Superior temporal gyrus (tissue), 1 donor: ENCODE measurements around the gene CCDC190.
"Not testable (repeated sequence)": the region's sequence is repeated elsewhere in the genome, so short reads cannot be mapped to it uniquely, and the experiment has no call there.

Source experiments
- DNase-seq: peaks from one replicate; pipeline ENCODE4 v3.0.0-alpha.2; 2016; ENCODE audit errors: extremely low spot score

Gene CCDC190

GRCh38 chr1:162835157-162835899 is 25.6 kb downstream of the CCDC190 start:
- DNase-seq = peak; percentile 45

GRCh38 chr1:162832470-162832869 is 28.5 kb downstream of the CCDC190 start:
- DNase-seq = no peak

GRCh38 chr1:162829268-162829667 is 31.7 kb downstream of the CCDC190 start:
- DNase-seq = no peak

DNA sequence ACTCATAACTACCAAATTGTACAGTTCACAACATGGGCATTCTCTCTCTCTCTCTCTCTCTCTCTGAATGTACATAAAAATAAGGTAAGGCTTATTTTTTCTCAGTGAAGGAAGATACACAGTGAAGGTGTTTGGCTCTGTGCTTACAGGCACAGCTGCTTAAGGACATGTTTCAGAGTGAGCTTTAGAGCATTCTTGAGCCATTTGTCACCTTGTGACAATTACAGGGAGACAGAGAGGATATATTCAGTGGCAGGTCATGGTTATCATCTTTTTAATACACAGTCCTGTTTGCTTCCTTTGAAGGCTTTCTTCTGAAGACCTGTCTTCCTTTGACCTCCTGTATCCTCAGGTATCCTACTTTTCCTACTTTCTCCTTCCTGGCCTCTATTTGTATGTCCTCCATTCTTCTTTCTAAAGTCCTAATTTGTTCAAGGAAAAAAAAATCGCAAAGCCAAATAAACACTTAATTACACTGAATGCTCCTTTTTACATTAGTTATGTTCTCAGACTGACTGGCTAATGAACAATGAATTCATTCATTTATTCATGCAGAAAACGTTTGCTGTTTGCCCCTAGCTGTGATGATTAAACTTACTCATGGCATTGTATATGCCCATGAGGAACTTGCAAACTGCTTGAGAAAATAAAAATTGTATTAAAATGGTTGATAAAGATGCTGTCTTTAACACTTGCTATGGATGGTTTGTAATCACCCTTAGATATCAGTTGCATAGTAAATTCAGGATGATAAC is 37.0 kb downstream of the CCDC190 start:
- no peak for DNase-seq

DNA sequence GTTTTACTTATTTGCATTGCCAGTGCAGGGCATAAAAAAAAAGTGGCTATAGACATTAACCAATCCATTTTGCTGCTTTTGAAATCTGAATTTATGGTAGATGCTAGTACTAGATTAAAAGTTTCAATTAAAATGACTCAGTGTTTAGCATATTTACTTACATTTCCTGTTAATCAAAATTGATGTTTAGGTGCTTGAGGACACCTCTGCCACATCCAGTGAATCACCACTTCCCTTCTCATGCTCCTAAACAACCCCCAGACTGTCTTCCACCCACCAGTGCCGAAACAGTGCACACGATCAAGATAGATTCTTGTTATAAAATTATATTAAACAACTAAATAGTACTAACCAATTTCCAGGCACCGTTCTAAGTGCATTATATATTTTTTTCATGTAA is 37.7 kb downstream of the CCDC190 start:
- no peak for DNase-seq

DNA sequence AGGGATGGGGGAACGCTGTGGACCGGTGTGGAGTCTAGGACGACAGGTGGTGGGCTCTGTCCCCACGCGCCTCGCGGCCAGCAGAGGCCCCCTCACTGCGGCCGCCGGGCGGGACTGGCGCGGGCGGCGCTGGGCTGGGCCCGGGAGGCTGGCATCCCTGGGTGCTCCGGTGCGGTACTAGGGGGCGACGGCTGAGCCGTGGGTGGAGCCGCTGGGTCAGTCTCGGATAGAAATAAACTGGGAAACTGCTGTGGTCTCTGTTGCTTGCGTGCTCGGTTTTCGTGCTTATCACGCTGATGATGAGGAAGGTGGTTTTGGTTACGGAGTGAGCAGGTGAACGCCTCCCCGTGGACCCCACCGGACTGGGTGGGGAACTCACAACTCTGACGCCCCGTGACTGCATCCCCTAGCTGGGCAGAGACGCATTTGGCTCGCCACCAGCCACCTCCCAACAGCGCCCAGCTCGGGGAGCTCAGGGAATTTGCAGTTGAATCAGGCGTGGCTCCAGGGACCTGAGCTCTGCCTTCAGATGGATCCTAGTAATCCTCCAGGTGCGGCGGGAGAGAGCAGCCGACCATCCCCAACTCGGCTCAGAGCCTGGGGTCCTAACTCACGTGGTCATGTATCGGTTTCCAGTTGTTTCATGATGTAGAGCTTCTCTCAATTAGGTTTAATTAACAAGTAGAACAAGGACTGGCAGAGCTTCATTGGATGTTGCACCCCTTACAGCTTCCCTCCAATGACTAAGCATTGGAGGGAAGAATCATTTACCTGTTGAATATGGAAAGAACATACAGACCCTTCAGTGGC is 38.4 kb downstream of the CCDC190 start:
- peak; percentile 42 for DNase-seq

GRCh38 chr1:162818666-162819065 is 42.3 kb downstream of the CCDC190 start:
- not testable (repeated sequence) for DNase-seq

DNA sequence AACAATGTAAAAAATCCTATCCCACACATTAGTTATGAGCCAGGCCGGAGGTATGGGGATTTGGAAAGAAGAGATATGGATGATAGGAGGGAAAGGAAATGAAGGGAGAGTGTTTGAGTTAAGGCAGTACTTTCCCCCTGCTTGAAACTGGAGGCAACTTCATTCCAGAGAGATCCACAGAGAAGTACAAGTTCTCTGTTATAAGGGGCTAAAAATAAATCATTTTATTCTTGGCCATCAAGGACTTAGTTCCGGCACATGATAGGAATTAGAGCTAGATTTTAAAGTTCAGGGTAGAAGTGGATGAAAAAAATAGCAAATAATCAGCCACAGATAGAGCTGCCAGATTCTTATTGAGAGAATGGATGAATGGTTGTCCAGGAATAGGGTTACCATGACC is 42.8 kb downstream of the CCDC190 start:
- not testable (repeated sequence) for DNase-seq

DNA sequence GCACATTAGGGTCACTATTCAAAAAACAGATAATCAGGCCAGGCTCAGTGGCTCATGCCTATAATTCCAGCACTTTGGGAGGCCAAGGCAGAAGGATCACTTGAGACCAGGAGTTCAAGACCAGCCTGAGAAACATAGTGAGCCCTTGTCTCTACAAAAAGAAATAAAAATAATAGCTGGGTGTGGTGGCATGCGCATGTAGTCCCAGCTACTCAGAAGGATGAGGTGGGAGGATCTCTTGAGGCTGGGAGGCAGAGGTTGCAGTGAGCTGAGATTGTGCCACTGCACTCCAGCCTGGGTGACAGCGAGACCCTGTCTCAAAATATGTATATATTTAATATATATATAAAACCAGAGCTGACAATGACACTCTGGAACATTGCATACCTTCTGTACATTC is 48.6 kb downstream of the CCDC190 start:
- not testable (repeated sequence) for DNase-seq

DNA sequence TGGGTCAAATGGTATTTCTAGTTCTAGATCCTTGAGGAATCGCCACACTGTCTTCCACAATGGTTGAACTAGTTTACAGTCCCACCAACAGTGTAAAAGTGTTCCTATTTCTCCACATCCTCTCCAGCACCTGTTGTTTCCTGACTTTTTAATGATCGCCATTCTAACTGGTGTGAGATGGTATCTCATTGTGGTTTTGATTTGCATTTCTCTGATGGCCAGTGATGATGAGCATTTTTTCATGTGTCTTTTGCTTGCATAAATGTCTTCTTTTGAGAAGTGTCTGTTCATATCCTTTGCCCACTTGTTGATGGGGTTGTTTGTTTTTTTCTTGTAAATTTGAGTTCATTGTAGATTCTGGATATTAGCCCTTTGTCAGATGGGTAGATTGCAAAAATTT is 53.5 kb downstream of the CCDC190 start:
- not testable (repeated sequence) for DNase-seq
